Measurements from ENCODE around the gene HCRT.

The HCRT gene

GRCh38 chr17:42166196-42166763 is 19.0 kb downstream of the HCRT start:
- DNase-seq (ENCODE audit: low read depth), result no peak
- TF ChIP-seq CTCF (conservative IDR thresholded peaks at IDR 0.05; ENCODE audit: low read depth, low read length), result no peak
- no peak overlapping the region for H3K4me3 ChIP-seq (ENCODE audit: low read depth, low read length)

- no peak overlapping the region for H3K4me3 ChIP-seq (ENCODE audit: low read depth, low read length)
- TF ChIP-seq CTCF (conservative IDR thresholded peaks at IDR 0.05; ENCODE audit: low read depth, low read length), result no peak
- DNase-seq (ENCODE audit: low read depth), result no peak
These were observed 19.5 kb downstream of the HCRT start for GRCh38 chr17:42165751-42166150.

GRCh38 chr17:42163696-42164407 is 21.4 kb downstream of the HCRT start:
- no peak for TF ChIP-seq CTCF (conservative IDR thresholded peaks at IDR 0.05; ENCODE audit: low read depth, low read length)
- no peak overlapping the region for H3K4me3 ChIP-seq (ENCODE audit: low read depth, low read length)

GRCh38 chr17:42163113-42163512 is 22.1 kb downstream of the HCRT start:
- TF ChIP-seq CTCF (conservative IDR thresholded peaks at IDR 0.05; ENCODE audit: low read depth, low read length), result peak; percentile 44
- no peak overlapping the region for H3K4me3 ChIP-seq (ENCODE audit: low read depth, low read length)
- DNase-seq (ENCODE audit: low read depth), result no peak

More at GRCh38 chr17:42163696-42164407, 21.4 kb downstream of the HCRT start:
- no peak for DNase-seq (ENCODE audit: low read depth)

- DNase-seq (ENCODE audit: low read depth), result no peak
- TF ChIP-seq CTCF (conservative IDR thresholded peaks at IDR 0.05; ENCODE audit: low read depth, low read length), result no peak
- H3K4me3 ChIP-seq (ENCODE audit: low read depth, low read length), result no peak overlapping the region
These were observed 24.7 kb downstream of the HCRT start for GRCh38 chr17:42160531-42160910.

GRCh38 chr17:42159796-42160530 is 25.3 kb downstream of the HCRT start:
- no peak for DNase-seq (ENCODE audit: low read depth)
- TF ChIP-seq CTCF (conservative IDR thresholded peaks at IDR 0.05; ENCODE audit: low read depth, low read length), result no peak
- H3K4me3 ChIP-seq (ENCODE audit: low read depth, low read length), result no peak overlapping the region
